GM06990 (cell line): Measurements from ENCODE around the gene JAG1.

ENCODE experiments used
- DNase-seq: peaks from one replicate; pipeline ENCODE4 v3.0.0-alpha.2; 2011; ENCODE audit not compliant: insufficient read length; ENCODE audit errors: extremely low read depth
- H3K27me3 ChIP-seq: replicated peaks from 2 replicates; pipeline ENCODE4 v1.6.0; 2011; ENCODE audit warnings: low read length; ENCODE audit not compliant: control insufficient read depth, insufficient read depth
- H3K36me3 ChIP-seq: 2 replicates; pipeline ENCODE4 v1.5.1; 2011; ENCODE audit warnings: low read length; ENCODE audit not compliant: control insufficient read depth, insufficient read depth
- H3K4me3 ChIP-seq: replicated peaks from 2 replicates; pipeline ENCODE4 v1.5.1; 2011; ENCODE audit warnings: low read depth, mild to moderate bottlenecking, control low read depth, low read length
- TF ChIP-seq, protein P1 (sequence below): IDR thresholded peaks from 2 replicates; pipeline ENCODE4 v1.5.1; 2011; ENCODE audit warnings: low read length, control low read depth, mild to moderate bottlenecking, inconsistent platforms; ENCODE audit not compliant: insufficient read depth, poor library complexity, severe bottlenecking

Gene JAG1

DNA sequence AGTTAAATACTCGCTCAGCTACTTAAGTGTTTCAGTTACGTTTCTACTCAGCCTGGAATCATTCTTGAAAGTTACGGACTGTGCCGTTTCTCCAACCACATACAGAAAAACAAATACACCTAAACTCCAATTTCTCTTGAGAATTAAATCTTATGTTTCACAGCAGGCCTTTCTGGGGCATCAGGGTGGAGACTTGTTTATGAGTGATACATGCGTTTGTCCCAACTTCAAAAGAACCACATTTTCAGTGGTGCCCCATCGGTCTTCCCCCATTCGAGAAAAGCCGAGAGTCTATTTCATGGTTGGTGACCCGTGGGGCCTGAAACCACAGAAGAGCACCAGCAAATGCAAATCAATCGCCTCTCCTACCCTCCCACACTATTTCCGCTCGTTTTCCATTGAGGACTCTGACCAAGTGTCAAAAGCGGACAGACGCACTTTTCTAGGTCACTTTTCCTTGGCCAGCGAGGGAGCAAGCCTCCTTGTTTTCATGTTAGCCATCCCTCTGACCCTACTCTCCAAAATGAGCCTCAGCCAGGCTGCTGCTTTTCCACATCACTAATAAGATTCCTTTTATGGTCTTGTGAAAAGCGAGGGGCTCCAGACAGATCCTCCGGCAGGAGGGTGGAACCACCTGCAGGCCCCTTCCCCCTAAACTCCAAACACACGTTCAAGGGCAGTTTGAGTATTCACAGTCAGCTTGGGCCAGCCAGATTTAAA lies 3.1 kb downstream of the JAG1 start:
- TF ChIP-seq, protein P1, sequence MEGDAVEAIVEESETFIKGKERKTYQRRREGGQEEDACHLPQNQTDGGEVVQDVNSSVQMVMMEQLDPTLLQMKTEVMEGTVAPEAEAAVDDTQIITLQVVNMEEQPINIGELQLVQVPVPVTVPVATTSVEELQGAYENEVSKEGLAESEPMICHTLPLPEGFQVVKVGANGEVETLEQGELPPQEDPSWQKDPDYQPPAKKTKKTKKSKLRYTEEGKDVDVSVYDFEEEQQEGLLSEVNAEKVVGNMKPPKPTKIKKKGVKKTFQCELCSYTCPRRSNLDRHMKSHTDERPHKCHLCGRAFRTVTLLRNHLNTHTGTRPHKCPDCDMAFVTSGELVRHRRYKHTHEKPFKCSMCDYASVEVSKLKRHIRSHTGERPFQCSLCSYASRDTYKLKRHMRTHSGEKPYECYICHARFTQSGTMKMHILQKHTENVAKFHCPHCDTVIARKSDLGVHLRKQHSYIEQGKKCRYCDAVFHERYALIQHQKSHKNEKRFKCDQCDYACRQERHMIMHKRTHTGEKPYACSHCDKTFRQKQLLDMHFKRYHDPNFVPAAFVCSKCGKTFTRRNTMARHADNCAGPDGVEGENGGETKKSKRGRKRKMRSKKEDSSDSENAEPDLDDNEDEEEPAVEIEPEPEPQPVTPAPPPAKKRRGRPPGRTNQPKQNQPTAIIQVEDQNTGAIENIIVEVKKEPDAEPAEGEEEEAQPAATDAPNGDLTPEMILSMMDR = no peak
- peak; percentile 55 for DNase-seq
- Histone ChIP-seq H3K27me3 (no peaks in the 10 kb centered on the region; the same call in 1 of the 2 replicates), H3K36me3 (no peaks in the 10 kb centered on the region), H3K4me3 (peak overlapping the region; percentile 40)

DNA sequence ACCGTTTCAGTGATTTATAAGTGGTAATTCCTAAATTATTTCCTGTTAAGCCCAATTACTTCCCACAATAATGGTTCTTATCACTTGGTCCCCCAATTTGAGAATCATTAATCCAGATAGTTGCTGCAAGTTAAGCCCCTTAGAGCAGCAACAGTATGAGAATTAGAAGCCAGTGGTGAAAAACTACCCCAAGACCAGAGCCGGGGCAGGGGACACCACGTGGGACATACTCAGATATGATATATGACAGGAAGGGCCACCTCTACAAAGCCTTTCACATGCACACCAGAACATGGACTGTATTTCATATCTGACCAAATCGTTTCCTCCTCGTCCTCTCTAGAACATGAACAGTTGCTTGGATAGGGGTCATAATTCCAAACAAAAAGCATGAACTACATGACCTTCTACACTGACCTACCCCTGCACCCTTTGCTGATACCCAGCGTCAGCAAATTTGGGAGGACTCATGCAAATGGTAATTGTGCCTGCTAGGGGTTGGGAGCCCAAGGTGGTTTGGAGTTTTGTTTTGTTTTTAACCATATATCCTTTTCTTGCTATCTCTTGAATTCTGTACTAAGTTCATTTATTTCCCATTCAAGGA lies 3.9 kb downstream of the JAG1 start:
- H3K27me3 ChIP-seq = no peaks in the 10 kb centered on the region; the same call in 1 of the 2 replicates
- no peak for DNase-seq
- no peaks in the 10 kb centered on the region for H3K36me3 ChIP-seq
- TF ChIP-seq, protein P1 = no peak
- H3K4me3 ChIP-seq = peak overlapping the region; percentile 23

DNA sequence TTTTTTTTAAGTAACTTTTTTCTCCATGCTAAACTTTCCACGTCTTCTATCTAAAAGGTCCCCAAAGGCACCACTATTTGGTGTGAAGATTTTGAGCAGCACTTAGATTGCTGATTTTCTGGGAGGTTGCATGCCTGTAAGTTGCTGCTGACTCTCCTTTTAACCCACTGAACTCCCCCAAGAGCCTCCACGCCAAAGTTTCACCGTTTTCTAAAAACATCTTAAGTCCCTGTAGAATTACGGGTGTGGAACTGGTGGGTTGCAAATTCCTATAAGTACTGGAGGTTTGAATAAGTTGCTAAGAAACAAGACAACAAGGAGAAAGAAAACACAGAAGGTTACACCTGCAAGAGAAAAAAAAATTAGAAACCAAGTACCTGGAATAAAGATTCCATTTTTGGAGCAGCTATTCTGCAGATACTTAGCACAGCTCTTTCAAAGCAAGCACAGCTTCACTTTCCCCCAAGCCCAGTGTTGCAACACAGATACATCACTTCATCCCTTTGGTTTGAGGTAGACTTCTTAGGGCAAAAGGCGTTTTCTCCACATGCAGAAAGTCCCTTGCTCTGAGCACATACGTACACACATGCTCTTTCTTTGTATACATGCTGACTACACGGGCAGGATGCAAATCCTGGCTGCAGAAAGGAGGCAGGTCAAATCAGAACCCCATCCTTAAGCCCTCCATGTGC lies 5.0 kb downstream of the JAG1 start:
- Histone ChIP-seq H3K36me3 (no peaks in the 10 kb centered on the region), H3K4me3 (no peak overlapping the region), H3K27me3 (no peaks in the 10 kb centered on the region)
- DNase-seq = no peak
- TF ChIP-seq, protein P1 = no peak

DNA sequence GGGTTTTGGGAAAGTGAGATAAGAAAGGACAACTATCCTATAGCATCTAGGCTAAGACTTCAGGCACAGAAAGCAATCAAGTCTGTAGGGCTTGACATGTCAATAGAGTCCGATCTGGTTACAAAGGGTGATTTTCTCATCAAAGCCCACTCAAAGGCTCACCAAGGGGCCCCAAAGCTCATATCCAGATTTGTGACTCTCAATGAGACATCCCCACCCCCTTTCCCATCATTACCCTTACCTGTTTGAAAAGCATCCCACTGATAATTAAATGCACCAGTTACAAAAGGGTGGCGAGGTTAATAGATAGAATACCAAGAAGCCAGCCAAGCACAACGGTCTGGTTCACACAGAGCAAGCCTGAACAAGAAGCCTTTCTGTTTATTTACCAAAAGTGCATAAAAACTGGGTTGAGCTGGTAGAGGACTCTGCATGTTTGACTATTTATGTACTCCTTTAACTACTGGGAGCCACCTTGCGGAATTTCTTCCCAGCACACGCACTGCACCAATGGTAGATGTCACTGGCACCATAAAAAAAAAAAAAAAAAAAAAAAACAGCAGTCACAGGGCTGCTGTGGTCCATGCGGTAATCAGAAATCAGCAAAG lies 6.1 kb downstream of the JAG1 start:
- no peak for DNase-seq
- Histone ChIP-seq H3K27me3 (no peaks in the 10 kb centered on the region; the same call in 1 of the 2 replicates), H3K4me3 (no peak overlapping the region), H3K36me3 (no peaks in the 10 kb centered on the region)
- TF ChIP-seq, protein P1 = no peak

DNA sequence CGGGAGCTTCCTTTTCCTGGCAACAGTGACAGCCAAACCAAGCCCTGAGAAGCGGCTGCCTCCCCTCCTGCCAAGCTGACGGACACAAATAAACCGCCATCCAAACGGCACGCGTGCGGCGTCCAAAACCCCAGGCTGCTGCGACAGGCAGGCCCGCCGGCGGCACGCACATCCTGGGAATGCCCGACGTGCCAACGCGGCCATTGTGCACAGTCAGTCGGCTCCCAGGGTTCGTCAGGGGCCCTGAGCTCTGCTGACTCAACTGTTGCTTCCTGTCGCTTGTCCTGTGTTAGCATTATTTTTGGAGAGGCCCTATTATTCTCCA lies 6.8 kb downstream of the JAG1 start:
- Histone ChIP-seq H3K27me3 (no peaks in the 10 kb centered on the region; the same call in 1 of the 2 replicates), H3K36me3 (no peaks in the 10 kb centered on the region), H3K4me3 (no peak overlapping the region)
- TF ChIP-seq, protein P1 = no peak
- DNase-seq = no peak
